ENCODE data around the gene EFR3B. TPM values are rescaled to one million over a fixed set of nuclear protein-coding genes. Genes with fewer than 3 reads are reported as not detected.

Gene EFR3B
- total RNA-seq, 2 donors from 2014 or later, result 11.0 to 11.8 TPM

DNA sequence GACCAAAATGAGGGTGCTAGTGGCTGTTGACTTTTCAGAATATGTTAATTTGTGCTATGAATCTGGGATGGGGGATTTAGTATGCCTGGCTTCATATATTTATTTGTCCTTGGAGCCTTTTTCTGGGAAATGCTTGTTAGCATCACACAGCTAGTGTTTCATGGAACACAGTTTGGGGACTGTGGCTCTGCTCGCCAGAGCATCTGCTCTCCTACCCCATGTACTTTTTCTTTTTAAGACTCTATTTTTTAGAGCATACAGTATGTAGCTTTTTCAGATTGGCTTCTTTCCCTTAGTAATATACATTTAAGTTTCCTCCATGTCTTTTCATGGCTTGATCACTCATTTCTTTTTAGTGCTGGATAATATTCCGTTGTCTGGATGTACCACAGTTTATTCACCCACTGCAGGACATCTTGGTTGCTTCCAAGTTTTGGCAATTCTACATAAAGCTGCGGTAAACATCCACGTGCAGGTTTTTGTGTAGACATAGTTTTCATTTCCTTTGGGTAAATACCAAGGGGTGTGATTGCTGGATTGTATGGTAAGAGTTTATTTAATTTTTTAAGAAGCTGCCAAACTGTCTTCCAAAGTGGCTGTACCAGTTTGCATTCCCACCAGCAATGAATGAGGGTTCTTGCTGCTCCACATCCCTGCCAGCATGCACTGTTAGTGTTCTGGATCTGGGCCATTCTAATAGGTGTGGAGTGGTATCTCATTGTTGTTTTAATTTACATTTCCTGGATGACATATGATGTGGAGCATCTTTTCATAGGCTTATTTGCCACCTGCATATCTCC lies 44.1 kb downstream of the EFR3B start:
- H3K36me3 Mint-ChIP-seq (ENCODE audit: low read depth), result no peaks in the 10 kb centered on the region
- H3K4me1 Mint-ChIP-seq, result peaks cover 22% of the 10 kb centered on the region
- H3K27ac Mint-ChIP-seq, result no peak overlapping the region
- TF ChIP-seq, protein P1, sequence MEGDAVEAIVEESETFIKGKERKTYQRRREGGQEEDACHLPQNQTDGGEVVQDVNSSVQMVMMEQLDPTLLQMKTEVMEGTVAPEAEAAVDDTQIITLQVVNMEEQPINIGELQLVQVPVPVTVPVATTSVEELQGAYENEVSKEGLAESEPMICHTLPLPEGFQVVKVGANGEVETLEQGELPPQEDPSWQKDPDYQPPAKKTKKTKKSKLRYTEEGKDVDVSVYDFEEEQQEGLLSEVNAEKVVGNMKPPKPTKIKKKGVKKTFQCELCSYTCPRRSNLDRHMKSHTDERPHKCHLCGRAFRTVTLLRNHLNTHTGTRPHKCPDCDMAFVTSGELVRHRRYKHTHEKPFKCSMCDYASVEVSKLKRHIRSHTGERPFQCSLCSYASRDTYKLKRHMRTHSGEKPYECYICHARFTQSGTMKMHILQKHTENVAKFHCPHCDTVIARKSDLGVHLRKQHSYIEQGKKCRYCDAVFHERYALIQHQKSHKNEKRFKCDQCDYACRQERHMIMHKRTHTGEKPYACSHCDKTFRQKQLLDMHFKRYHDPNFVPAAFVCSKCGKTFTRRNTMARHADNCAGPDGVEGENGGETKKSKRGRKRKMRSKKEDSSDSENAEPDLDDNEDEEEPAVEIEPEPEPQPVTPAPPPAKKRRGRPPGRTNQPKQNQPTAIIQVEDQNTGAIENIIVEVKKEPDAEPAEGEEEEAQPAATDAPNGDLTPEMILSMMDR (conservative IDR thresholded peaks at IDR 0.05), result no peak
- H3K27me3 Mint-ChIP-seq (ENCODE audit: insufficient read depth), result no peaks in the 10 kb centered on the region
- H3K27me3 ChIP-seq (ENCODE audit: control insufficient read depth, insufficient read depth, low read length, poor library complexity, severe bottlenecking), result no peaks in the 10 kb centered on the region
- 94% methylated on average over 3 to 4 of the region's 4 CpGs for WGBS, 2 experiments (ENCODE audit: insufficient coverage in 1 of 2, insufficient read length in 1 of 2)
- no peak overlapping the region for H3K27ac ChIP-seq (ENCODE audit: low read depth, low read length)
- H3K4me3 Mint-ChIP-seq, result no peak overlapping the region
- no peaks in the 10 kb centered on the region for H3K36me3 ChIP-seq (ENCODE audit: control insufficient read depth, insufficient read depth, low read length)
- DNase-seq, result no peak
- peaks cover 4% of the 10 kb centered on the region for H3K4me1 ChIP-seq (ENCODE audit: control insufficient read depth, insufficient read depth, low read length)
- H3K4me3 ChIP-seq (ENCODE audit: low read length), result no peak overlapping the region
- H3K9me3 Mint-ChIP-seq, result no peaks in the 10 kb centered on the region
- H3K9ac ChIP-seq (ENCODE audit: extremely low read depth, low read length, poor library complexity, severe bottlenecking), result no peak overlapping the region
- H3K9me3 ChIP-seq (ENCODE audit: control insufficient read depth, low read length), result no peaks in the 10 kb centered on the region

DNA sequence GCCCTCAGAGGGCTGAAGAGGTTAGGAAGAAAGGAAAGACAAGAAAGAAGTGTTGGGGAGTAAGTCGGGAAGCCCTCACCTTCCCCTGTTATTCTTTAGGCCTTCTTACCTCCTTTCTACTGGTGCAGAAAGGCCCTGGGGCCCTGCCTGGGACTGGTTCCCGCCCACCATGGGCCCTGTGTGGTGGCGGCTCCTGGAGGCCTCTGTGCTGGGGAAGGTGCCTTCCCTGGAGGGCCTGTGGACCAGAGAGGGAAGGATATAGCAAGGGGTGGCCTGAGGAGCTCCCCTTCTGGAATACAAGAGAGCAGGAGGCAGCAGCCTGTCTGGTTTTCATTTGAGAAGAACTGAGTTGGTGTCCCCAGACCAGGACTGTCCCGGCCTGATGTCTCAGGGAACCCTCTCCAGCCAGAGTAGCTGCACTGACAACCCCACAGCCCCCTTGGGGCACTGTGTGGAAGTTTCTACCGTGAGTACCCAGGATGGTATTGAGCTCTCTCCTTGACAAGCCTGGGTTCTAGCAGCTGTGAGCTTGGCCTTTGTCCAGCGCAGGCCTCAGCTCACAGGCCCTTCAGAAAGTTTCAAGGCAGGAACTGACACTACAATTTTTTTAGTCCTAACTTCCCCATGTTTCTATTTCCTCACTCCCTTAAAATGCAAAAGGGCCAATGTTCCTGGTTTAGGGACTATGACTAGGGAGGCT lies 47.1 kb downstream of the EFR3B start:
- H3K27me3 Mint-ChIP-seq (ENCODE audit: insufficient read depth), result no peaks in the 10 kb centered on the region
- no peaks in the 10 kb centered on the region for H3K27me3 ChIP-seq (ENCODE audit: control insufficient read depth, insufficient read depth, low read length, poor library complexity, severe bottlenecking)
- H3K27ac ChIP-seq (ENCODE audit: low read depth, low read length), result no peak overlapping the region
- no peak overlapping the region for H3K27ac Mint-ChIP-seq
- no peak overlapping the region for H3K9ac ChIP-seq (ENCODE audit: extremely low read depth, low read length, poor library complexity, severe bottlenecking)
- TF ChIP-seq, protein P1 (conservative IDR thresholded peaks at IDR 0.05), result peak; percentile 46
- H3K9me3 ChIP-seq (ENCODE audit: control insufficient read depth, low read length), result no peaks in the 10 kb centered on the region
- H3K36me3 ChIP-seq (ENCODE audit: control insufficient read depth, insufficient read depth, low read length), result peaks cover 5% of the 10 kb centered on the region
- DNase-seq, result no peak
- peaks cover 4% of the 10 kb centered on the region for H3K4me1 ChIP-seq (ENCODE audit: control insufficient read depth, insufficient read depth, low read length)
- no peak overlapping the region for H3K4me3 Mint-ChIP-seq
- no peaks in the 10 kb centered on the region for H3K9me3 Mint-ChIP-seq
- 88 to 95% methylated on average over 3 to 6 of the region's 6 CpGs for WGBS, 2 experiments (ENCODE audit: insufficient coverage in 1 of 2, insufficient read length in 1 of 2)
- peaks cover 4% of the 10 kb centered on the region for H3K36me3 Mint-ChIP-seq (ENCODE audit: low read depth)
- no peak overlapping the region for H3K4me3 ChIP-seq (ENCODE audit: low read length)
- H3K4me1 Mint-ChIP-seq, result peaks cover 26% of the 10 kb centered on the region

DNA sequence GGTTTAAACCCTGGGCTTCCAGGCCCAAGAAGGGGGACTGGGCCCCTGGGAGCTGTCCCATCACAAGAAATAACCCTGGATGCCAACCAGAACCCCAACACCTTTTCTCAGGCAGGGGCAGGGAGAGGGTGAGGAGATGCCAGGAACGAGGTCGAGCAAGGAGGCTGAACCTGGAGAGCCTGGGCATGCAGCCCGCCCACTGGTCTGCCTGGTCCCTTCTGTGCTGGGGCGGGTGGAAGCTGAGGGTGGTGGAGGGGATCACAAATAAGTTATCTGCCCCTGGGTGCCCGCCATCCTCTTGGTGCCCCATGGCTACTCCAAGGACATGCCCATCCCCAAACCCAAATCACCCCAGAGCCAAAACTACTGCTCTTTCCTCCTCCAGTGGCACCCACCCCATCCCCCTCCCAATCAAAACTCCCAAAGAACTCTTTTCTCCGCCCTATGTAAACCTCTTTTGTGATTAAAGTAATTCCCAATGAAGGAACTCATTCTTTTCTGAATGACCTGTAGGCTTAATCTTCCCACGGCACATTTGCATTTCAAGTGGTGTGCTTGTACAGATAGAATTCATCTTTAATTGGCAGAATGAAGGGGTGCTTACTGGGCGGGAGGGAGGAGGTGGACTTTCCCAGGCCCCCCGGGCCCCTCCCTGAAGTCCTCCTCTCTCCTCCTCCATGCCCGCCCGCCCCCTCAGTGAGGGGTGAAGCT lies 47.9 kb downstream of the EFR3B start:
- peaks cover 8% of the 10 kb centered on the region for H3K36me3 Mint-ChIP-seq (ENCODE audit: low read depth)
- peaks cover 5% of the 10 kb centered on the region for H3K36me3 ChIP-seq (ENCODE audit: control insufficient read depth, insufficient read depth, low read length)
- WGBS, 2 experiments (ENCODE audit: insufficient coverage in 1 of 2, insufficient read length in 1 of 2), result 57 to 68% methylated on average over 1 to 8 of the region's 11 CpGs
- peaks cover 4% of the 10 kb centered on the region for H3K4me1 ChIP-seq (ENCODE audit: control insufficient read depth, insufficient read depth, low read length)
- peaks cover 26% of the 10 kb centered on the region for H3K4me1 Mint-ChIP-seq
- TF ChIP-seq, protein P1 (conservative IDR thresholded peaks at IDR 0.05), result no peak
- no peaks in the 10 kb centered on the region for H3K9me3 ChIP-seq (ENCODE audit: control insufficient read depth, low read length)
- no peaks in the 10 kb centered on the region for H3K27me3 Mint-ChIP-seq (ENCODE audit: insufficient read depth)
- H3K9me3 Mint-ChIP-seq, result no peaks in the 10 kb centered on the region
- no peak for DNase-seq
- H3K27ac ChIP-seq (ENCODE audit: low read depth, low read length), result no peak overlapping the region
- no peaks in the 10 kb centered on the region for H3K27me3 ChIP-seq (ENCODE audit: control insufficient read depth, insufficient read depth, low read length, poor library complexity, severe bottlenecking)
- H3K4me3 ChIP-seq (ENCODE audit: low read length), result no peak overlapping the region
- no peak overlapping the region for H3K9ac ChIP-seq (ENCODE audit: extremely low read depth, low read length, poor library complexity, severe bottlenecking)
- no peak overlapping the region for H3K27ac Mint-ChIP-seq
- H3K4me3 Mint-ChIP-seq, result no peak overlapping the region

Measured in endodermal cell (in vitro differentiated cells).